MM.1S (cell line): ENCODE results near the gene SPAM1.

Source experiments
- DNase-seq: peaks from one replicate; pipeline ENCODE4 v3.0.0-alpha.2; 2015
- H2AFZ ChIP-seq: fragments of 300-600 bp; sonication (generic); 2 replicates; pipeline ENCODE4 v1.6.0; 2016; ENCODE audit warnings: antibody characterized with exemption, low read length
- H3F3A ChIP-seq: fragments of 300-600 bp; sonication (generic); 2 replicates; pipeline ENCODE4 v1.6.1; 2016; ENCODE audit warnings: mild to moderate bottlenecking, antibody characterized with exemption, low read length, moderate library complexity, mixed read lengths; ENCODE audit not compliant: insufficient read depth
- H3K27ac ChIP-seq: fragments of 300-600 bp; sonication (generic); 2 replicates; pipeline ENCODE4 v1.5.1; 2016; ENCODE audit warnings: mild to moderate bottlenecking, low read length
- H3K27me3 ChIP-seq: fragments of 300-600 bp; sonication (generic); replicated peaks from 2 replicates; pipeline ENCODE4 v1.6.0; 2016; ENCODE audit warnings: low read length; ENCODE audit not compliant: insufficient read depth
- H3K36me3 ChIP-seq: fragments of 300-600 bp; sonication (generic); replicated peaks from 2 replicates; pipeline ENCODE4 v1.6.1; 2016; ENCODE audit warnings: mild to moderate bottlenecking, low read length, mixed read lengths; ENCODE audit not compliant: insufficient read depth
- H3K4me1 ChIP-seq: fragments of 300-600 bp; sonication (generic); 2 replicates; pipeline ENCODE4 v1.6.1; 2016; ENCODE audit warnings: low read length, mixed read lengths
- H3K4me2 ChIP-seq: fragments of 300-600 bp; sonication (generic); 2 replicates; pipeline ENCODE4 v1.6.0; 2016; ENCODE audit warnings: low read depth, low read length
- H3K4me3 ChIP-seq: fragments of 300-600 bp; sonication (generic); 2 replicates; pipeline ENCODE4 v1.5.1; 2016; ENCODE audit warnings: low read length, mixed read lengths
- H3K79me2 ChIP-seq: fragments of 300-600 bp; sonication (generic); 2 replicates; pipeline ENCODE4 v1.6.1; 2016; ENCODE audit warnings: mixed run types, low read length, mixed read lengths
- H3K9ac ChIP-seq: fragments of 300-600 bp; sonication (generic); 2 replicates; pipeline ENCODE4 v1.6.1; 2016; ENCODE audit warnings: low read length, mixed read lengths
- H3K9me2 ChIP-seq: fragments of 300-600 bp; sonication (generic); replicated peaks from 2 replicates; pipeline ENCODE4 v1.6.1; 2016; ENCODE audit warnings: mild to moderate bottlenecking, low read length, mixed read lengths; ENCODE audit not compliant: insufficient read depth
- H3K9me3 ChIP-seq: fragments of 300-600 bp; sonication (generic); replicated peaks from 2 replicates; pipeline ENCODE4 v1.6.1; 2016; ENCODE audit warnings: mild to moderate bottlenecking, low read length, mixed read lengths; ENCODE audit not compliant: insufficient read depth
- H4K20me1 ChIP-seq: fragments of 300-600 bp; sonication (generic); 2 replicates; pipeline ENCODE4 v1.6.1; 2016; ENCODE audit warnings: mild to moderate bottlenecking, low read length, moderate library complexity, mixed read lengths; ENCODE audit not compliant: insufficient read depth
- CTCF ChIP-seq: fragments of 300-600 bp; sonication (generic); IDR thresholded peaks from 2 replicates; pipeline ENCODE4 v1.5.1; 2016; ENCODE audit warnings: antibody characterized with exemption, low read length, mixed read lengths
- EZH2 ChIP-seq: fragments of 300-600 bp; sonication (generic); optimal IDR thresholded peaks from 2 replicates; pipeline ENCODE3; 2017; ENCODE audit warnings: low read depth, mild to moderate bottlenecking, antibody characterized with exemption, low read length, mixed read lengths
- EZH2phosphoT487 ChIP-seq: fragments of 300-600 bp; sonication (generic); IDR thresholded peaks from 2 replicates; pipeline ENCODE4 v1.6.1; 2018; ENCODE audit warnings: antibody characterized with exemption, low read length

SPAM1 gene

GRCh38 chr7:123939784-123940183 is 14.7 kb downstream of the SPAM1 start:
- TF ChIP-seq EZH2 = no peak
- no peak for TF ChIP-seq EZH2phosphoT487
- TF ChIP-seq CTCF = no peak

GRCh38 chr7:123941391-123942180 is 16.5 kb downstream of the SPAM1 start:
- no peaks in the 10 kb centered on the region; the same call in 1 of the 2 replicates for H3K9me2 ChIP-seq
- H2AFZ ChIP-seq = no peak overlapping the region
- H4K20me1 ChIP-seq = no peaks in the 10 kb centered on the region
- no peak overlapping the region for H3K27ac ChIP-seq
- DNase-seq = no peak
- no peak overlapping the region for H3K9ac ChIP-seq
- no peaks in the 10 kb centered on the region for H3K79me2 ChIP-seq
- no peaks in the 10 kb centered on the region for H3K4me1 ChIP-seq
- H3K4me3 ChIP-seq = no peak overlapping the region
- no peaks in the 10 kb centered on the region for H3F3A ChIP-seq
- H3K27me3 ChIP-seq = no peaks in the 10 kb centered on the region
- TF ChIP-seq CTCF (no peak), EZH2 (no peak), EZH2phosphoT487 (no peak)
- no peaks in the 10 kb centered on the region for H3K9me3 ChIP-seq
- no peak overlapping the region for H3K4me2 ChIP-seq
- no peaks in the 10 kb centered on the region for H3K36me3 ChIP-seq

More at GRCh38 chr7:123939784-123940183, 14.7 kb downstream of the SPAM1 start:
- Histone ChIP-seq H3K4me2 (no peak overlapping the region), H3K9me3 (no peaks in the 10 kb centered on the region), H3K4me3 (no peak overlapping the region), H3K9me2 (no peaks in the 10 kb centered on the region; the same call in 1 of the 2 replicates), H3K4me1 (no peaks in the 10 kb centered on the region), H3K79me2 (no peaks in the 10 kb centered on the region), H3K27me3 (no peaks in the 10 kb centered on the region), H3K9ac (no peak overlapping the region), H3K27ac (no peak overlapping the region), H3K36me3 (no peaks in the 10 kb centered on the region), H4K20me1 (no peaks in the 10 kb centered on the region), H3F3A (no peaks in the 10 kb centered on the region), H2AFZ (no peak overlapping the region)
- DNase-seq = no peak

GRCh38 chr7:123944395-123944794 is 19.4 kb downstream of the SPAM1 start:
- no peaks in the 10 kb centered on the region for H3K4me1 ChIP-seq
- no peak overlapping the region for H2AFZ ChIP-seq
- no peak overlapping the region for H3K4me2 ChIP-seq
- no peaks in the 10 kb centered on the region for H3K27me3 ChIP-seq
- H3K36me3 ChIP-seq = no peaks in the 10 kb centered on the region
- H3K27ac ChIP-seq = no peak overlapping the region
- no peak overlapping the region for H3K9ac ChIP-seq
- H3K4me3 ChIP-seq = no peak overlapping the region
- H3K9me2 ChIP-seq = no peaks in the 10 kb centered on the region
- TF ChIP-seq EZH2phosphoT487 = no peak
- TF ChIP-seq CTCF = no peak
- TF ChIP-seq EZH2 = no peak
- DNase-seq = no peak
- no peaks in the 10 kb centered on the region for H3K79me2 ChIP-seq
- no peaks in the 10 kb centered on the region for H3F3A ChIP-seq
- H4K20me1 ChIP-seq = no peaks in the 10 kb centered on the region
- H3K9me3 ChIP-seq = no peaks in the 10 kb centered on the region
